GM10847 (cell line): ENCODE data around the gene HOXD12.

Source experiments
- POLR2A ChIP-seq: IDR thresholded peaks from 2 replicates; pipeline ENCODE4 v1.6.1; 2011; ENCODE audit not compliant: insufficient read length; ENCODE audit errors: extremely low read depth

HOXD12 gene

DNA sequence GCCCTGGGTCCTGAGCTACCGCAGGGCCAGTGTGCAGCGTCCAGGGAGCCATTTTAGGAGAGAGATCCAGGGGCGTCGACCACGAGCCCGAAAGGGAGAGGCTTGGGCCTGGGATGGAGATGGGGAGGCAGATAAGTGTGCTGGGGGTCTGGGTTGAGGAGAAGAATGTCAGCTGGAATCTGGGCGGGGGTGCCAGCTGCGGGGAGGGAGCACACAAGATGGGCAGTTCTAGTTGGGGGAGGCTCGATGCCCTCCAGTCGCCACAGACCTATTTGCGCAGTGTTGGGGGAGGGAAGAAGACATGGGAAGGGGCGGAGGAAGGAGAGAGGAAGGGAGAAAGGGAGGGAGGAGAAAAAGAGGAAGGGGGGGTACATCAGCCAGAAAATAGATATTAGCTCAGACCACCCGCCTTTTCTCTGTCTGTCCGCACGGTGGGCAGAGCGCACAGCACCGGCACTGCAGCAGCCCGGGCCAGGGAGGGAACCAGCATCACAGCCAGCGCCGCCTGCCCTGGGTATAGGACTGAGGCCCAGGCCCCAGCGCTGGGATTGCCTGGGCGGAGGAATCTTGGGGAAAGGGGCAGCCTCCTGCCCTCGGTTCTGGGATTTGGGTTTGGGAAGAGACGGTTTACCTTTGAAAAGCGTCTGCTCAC, 5.6 kb downstream of the HOXD12 start:
- no peak for TF ChIP-seq POLR2A

DNA sequence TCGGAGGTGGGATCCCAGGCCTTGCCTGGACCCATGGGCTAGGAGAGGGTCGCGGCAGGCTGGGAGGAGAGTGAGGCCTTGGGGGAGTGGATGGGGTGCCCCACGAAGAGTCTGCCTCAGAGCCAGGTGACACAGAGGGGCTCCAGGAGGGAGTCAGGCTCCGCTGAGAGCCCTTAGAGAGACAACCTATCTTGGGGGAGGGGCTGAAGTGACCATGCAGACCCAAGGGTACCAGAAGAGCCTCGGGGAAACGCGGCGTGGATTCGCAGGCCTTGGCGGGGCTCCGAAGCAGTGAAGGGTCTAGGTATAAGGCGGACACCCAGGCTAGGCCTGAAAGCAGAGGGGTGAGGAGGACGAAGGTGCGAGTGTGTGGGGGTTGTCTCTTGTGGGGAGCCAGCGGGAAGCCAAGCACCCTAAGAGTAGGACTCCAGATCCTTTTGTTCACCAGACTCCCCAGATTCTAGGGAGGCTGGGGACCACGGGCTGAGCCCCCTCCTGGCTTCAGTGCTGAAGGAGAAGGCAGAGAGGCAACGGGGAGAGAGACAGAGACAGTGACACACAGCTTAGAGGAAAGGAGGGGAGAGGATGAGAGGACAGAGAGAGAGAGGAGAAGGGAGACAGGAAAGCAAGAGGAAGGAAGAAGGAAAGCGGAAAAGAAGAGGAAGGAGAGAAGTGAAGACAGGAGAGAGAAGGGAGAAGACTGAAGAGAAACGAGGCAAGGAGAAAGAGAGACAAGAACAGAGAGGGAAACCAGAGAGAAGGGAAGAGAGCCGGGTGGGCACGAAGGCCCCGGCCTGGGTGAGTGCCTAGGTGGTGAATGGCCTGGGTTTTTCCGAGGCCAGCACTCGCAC, 6.4 kb downstream of the HOXD12 start:
- TF ChIP-seq POLR2A: no peak

DNA sequence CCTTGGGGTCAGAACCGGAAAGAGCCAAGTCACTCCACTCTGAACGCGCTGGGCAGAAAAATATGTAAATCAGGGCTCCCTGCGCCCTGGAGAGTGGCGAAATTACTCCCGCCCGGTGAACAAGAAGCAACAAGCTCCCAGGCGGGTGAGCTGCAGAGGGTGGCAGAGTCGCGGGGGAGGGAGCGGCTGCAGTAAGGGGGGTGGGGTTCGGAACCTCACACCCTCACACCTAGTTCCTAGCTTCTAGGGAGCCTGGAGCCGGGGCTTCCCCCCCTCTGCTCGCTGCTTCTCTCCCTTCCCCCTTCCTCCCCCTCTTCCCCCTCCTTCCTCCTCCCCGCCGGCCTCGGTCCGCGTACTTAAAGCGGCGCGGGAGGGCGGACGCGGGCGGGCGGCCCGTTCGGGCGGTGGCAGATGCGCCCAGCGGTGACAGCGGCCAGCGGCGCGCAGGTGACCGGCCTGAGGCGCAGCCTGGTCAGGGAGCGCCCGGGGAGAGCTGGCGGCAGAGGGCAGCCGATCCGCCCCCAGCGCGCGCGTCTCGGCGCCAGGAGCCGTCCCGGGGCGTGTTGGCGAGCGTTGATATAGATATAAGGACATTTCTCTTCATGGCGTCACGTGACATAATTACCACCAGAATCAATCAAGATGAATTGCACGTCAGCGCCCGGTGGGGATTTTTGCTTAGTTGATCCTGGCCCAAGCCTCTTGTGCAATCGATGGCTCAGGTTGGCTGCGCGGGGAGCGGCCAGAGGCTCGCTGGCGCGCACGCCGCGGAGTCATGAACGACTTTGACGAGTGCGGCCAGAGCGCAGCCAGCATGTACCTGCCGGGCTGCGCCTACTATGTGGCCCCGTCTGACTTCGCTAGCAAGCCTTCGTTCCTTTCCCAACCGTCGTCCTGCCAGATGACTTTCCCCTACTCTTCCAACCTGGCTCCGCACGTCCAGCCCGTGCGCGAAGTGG, 7.3 kb downstream of the HOXD12 start, which contains the start of gene HOXD11:
Gene HOXD11, plus strand, starts transcription at position 700 of the 959 bp plus-strand sequence. Its CDS starts 76 bp downstream, at position 776.
- TF ChIP-seq POLR2A: no peak

DNA sequence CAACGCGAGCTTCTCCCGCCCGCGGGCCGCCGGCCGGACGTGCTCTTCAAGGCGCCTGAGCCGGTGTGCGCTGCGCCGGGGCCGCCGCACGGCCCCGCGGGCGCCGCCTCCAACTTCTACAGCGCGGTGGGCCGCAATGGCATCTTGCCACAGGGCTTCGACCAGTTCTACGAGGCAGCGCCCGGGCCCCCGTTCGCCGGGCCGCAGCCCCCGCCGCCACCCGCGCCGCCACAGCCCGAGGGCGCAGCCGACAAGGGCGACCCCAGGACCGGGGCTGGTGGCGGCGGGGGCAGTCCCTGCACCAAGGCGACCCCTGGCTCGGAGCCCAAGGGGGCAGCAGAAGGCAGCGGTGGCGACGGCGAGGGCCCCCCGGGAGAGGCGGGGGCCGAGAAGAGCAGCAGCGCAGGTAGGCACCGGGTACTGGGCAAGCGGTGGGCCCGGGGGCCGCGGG, 8.2 kb downstream of the HOXD12 start:
- TF ChIP-seq POLR2A: no peak

DNA sequence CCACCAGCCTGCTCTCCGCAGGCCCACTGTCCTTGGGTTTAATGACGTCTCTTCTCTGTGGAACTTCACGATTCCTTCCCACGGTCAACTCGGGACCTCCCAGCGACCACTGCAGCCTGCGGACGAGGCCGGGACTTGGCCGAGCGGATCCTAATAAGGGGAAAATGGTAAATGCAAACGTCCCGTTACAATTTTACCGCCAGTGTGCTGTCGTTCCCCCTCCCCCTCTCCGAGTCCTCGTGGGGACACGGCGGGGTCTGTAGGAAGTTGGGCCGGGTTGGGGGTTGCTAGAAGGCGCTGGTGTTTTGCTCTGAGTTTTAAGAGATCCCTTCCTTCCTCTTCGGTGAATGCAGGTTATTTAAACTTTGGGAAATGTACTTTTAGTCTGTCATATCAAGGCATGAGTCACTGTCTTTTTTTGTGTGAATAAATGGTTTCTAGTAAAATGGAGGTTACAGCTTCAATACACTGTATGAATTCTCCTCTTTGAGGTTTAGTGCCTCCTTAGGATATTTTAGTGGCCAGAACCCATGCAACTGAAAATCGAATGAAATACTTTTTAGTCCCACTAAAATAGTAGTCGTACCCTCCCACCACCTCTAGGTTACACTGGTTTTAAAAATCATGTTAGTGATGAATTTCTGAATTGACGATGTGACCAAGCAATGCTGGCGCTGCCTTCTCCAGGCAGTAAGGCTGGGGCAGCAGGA, 9.8 kb downstream of the HOXD12 start:
- no peak for TF ChIP-seq POLR2A

DNA sequence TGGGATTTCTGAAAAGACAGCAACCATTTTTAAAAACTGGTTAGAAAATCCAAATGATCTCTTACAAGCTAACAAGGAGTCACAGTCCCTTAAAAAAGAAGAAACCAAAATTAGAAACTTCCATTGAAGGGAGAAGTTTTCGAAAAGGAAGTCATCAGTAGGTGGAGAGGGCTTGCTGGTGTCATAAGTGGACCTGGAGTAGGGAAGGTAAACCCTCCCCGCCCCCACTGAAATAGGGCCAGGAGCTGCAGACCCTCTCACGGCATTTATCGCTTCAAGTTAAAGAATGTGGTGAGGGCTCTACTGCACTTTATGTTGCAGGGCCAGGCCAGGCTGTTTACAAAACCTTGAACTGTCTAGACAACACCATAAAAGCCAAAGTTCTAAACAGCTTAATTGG, 10.4 kb downstream of the HOXD12 start:
- TF ChIP-seq POLR2A: no peak

DNA sequence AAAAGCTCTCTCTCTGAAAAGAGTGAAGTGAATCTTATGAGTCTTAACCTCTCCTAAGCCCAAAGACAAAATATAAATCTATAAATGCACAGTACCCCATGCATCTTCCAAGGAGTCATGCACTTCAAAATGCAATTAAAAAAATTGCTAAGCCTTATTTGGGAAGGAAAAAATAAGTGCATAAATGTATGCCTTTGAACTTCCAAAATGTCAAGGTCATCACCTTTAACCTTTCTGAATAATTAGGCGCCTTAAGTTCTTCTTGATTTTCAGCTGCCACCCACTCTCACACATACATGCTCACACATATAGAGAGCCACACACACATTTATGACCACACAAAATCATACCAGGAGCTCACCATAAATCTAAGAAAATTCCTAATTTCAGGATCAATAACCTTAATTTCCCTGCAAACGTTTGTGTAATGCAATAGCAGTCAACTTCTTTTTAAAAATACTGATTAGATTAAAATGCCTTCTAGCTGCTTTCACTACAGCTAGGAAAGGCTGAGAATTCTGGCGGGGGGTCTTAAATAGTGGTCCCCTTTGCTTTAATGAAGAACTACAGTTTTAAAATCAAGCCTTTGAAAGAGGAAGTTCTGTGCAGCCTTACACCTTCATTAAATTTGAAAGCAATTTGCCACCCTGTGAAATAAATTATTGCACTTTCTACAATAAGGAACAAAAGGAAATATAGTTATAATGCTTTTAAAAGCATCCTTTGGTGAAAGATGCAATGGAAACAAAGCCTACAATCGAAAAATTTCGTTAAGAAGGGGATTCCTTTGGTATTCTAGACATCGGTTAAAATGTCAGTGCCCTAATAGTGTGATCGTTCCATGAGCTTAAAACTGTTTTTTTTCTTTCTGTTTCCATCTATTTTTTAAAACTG, 11.1 kb downstream of the HOXD12 start:
- TF ChIP-seq POLR2A: no peak

DNA sequence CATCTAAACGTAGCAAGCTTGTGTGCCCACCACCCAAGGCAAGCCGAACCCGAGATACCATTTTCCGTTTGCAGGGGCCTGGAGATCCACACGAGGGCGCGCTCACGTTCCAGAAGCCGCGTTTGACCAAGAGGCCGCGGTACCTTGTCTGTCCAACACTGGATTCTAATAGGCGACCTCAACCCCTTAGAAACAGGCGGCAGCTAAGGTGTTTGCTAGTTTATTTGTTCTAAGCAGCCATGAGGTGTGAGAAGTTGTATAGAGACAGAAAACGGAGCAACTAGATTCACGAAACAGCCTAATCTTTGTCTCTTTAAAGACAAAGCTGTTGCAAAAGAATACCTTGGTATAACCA, 11.7 kb downstream of the HOXD12 start:
- no peak for TF ChIP-seq POLR2A

DNA sequence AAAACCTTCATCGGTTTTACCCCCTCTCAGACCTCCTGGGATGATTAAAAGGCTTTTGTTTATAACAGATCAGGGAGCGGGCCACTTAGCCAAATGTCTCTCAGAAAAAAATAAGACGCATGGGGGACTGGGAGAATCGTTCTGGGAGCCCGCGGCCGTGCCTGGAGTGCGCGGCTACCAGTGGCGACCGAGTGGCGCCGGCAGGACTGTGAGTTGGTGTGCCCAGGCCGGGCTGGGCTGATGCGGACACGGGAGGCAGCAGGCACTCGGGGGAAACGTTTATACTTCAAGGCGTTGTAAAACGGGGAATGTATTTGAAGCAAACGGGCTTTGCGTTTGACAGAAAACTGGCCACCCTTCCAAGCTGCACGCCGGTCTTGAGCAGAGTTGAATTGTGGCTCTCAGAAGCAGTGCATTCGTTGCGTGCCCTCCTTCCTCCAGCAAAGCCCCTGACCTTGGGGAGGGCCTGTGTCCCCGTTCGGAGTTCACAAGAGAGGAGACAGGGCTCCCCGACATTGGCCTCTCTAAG, 12.3 kb downstream of the HOXD12 start:
- no peak for TF ChIP-seq POLR2A

DNA sequence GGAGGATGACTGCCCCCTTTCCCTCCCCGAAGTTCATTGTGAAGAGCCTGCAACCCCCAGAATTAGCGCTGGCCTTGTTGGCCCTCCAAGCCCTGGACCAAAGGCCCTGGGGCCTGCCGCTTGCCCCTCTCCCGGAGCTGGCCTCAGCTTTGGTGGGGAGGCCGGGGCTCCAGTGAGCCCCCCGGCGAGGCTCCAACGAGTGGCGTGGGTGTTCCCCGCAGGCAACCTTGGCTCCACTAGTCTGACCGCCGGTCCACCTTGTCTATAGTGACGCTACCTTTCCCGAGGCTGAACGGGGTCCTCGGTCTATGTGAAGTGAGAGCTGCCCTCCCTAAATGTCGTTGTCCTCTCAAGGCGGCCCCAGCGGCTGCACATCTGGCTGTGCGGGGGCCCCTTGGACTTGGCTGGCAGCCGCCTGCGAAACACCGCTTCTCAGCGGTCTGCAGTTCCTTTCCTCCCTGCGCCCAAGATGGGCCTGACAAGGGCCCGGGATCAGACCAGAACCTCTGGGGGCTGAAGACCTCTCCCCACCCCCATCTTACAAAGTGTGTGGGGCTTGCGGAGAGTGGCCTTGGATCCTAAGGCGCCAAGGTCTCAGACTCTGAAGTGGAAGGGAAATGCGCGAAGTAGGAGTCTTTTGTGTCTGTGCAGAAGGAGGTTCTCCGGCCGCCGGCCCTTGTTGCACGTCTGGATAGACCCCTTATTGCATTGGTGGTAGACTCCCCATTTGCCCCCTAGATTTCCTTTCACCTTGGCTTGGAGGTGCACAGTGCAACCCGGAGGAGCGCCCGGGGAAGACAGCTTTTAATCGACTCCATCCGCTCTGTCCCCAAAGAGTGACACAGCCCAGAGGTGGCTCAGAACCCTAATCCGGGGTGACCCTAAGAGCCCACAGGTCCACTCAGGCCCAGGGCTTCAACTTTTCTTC, 13.0 kb downstream of the HOXD12 start:
- TF ChIP-seq POLR2A: no peak

DNA sequence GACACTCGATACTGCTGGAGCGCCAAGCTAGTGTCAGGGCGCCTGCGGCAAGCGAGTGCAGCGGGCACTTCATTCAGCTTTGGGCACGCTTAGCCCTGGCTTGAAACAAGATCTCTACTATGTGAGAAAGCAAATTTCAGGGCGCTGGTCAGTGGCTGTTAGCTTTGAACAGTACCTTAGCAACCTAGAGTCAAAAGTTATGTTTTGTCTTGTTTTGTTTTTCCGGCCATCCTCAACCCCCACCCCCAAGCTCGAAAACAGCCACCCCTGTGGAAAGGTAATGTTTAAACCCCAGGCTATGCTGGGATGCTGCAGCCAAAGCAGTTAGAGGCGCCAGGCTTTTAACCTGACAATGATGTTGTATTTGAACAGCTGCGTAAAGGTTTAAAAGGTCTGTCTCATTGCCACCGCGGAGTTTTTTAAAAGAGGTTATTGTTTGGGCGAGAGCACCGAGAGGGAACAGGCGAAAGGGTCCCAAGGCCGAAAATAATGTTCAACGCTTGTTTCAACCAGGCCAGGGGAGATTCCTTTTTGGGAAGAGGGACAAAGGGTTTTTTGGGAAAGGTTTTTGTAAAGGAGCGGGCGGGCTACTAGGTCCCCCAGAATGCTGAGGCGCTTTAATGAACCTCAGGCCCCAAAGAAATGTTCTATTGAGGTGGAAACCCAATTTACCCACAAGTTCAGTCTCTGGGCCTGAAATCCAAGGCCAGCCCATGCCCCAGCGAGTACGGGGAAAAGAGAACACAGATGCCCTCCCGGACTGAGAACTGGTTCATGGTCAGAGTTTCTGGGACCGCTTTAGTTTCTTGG, 14.7 kb downstream of the HOXD12 start:
- TF ChIP-seq POLR2A: no peak
